IPS-11a (cell line): ENCODE results near the gene RWDD4.

Experiments used
- H3K4me3 ChIP-seq: one replicate; pipeline ENCODE4 v1.5.1; 2013; ENCODE audit warnings: low read depth, low read length, control low read depth

The RWDD4 gene

GRCh38 chr4:183602557-183603027, 56.4 kb downstream of the RWDD4 start:
- no peak overlapping the region for H3K4me3 ChIP-seq

DNA sequence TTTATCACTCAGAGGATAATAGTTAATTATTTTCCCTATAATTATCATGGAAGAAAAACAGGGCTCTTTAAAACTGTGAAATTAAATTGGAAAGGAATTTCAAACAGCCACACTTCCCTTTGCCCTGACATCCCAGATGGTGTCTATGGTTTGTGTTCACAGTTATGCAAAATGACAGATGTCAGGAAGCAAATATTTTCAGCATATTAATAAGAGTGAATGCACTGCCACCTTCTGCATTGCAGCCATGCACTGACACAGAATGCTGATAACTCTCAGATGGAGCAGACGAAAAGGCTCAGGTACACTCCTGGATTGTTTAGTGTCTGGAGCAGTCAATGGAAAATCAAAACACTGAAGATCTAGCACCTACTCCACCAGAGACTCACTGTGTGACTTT, 57.6 kb downstream of the RWDD4 start:
- no peak overlapping the region for H3K4me3 ChIP-seq

- H3K4me3 ChIP-seq: no peak overlapping the region
Observed at GRCh38 chr4:183600189-183600685, 58.7 kb downstream of the RWDD4 start.

DNA sequence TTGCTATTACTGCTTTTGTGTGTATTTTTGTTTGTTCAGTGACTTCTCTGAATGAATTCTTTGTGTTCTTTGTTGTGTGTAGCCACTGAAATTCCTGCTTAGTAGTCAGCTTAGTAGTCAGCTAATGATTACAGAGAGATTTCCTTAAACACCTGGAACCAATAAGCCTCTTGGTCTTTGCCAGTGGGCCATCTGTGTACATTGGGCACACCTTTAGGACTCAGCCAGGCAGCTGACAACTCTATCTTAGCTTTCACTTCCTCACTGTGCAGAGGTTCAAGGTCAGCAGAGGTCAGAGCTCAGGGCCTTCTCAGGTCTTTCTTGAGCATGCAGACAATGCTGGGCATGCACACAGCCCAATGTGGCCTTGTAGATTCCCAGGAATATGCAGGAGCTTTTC, 59.3 kb downstream of the RWDD4 start:
- H3K4me3 ChIP-seq: no peak overlapping the region

GRCh38 chr4:183599284-183599683, 59.7 kb downstream of the RWDD4 start:
- no peak overlapping the region for H3K4me3 ChIP-seq

- no peak overlapping the region for H3K4me3 ChIP-seq
Observed at GRCh38 chr4:183596067-183596757, 62.8 kb downstream of the RWDD4 start.

- H3K4me3 ChIP-seq: no peak overlapping the region
Observed at GRCh38 chr4:183594823-183595222, 64.2 kb downstream of the RWDD4 start.

DNA sequence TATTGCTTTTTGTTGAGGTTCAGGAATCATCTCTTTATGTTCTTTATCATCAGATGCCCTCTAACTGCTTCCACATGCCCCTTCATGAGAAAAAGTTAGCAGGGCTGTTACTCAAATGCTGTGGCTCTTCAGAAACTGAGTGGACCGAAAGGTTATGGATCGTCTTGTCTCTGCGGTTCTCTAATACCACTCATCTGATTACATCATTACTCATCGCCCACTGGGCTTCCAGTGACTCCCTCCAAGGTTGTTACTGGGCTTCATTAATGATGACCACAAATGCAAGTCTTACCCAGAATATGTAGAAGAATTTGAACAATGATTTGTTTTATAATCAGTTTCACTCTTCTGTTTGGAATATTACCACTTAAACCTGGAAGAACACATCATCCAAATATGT, 67.7 kb downstream of the RWDD4 start:
- H3K4me3 ChIP-seq: no peak overlapping the region
